ENCODE data around the gene CACFD1.

GRCh38 chr9:133463864-133464615 lies 4.3 kb downstream of the CACFD1 start:
- no peak for TF ChIP-seq CTCF (IDR thresholded peaks at IDR 0.05)
- TF ChIP-seq POLR2AphosphoS5 (IDR thresholded peaks at IDR 0.05) = no peak
- TF ChIP-seq EP300 (IDR thresholded peaks at IDR 0.05) = no peak
